Cardiac fibroblast (primary cell): ENCODE data around the gene SMYD2.

ENCODE experiments used
- DNase-seq, 2 donors: peaks; one replicate each; pipeline versions ENCODE4 v3.0.0 to v3.0.0-alpha.2; 2010; ENCODE audit warnings: low read depth in 2 of 2
- H3K4me3 ChIP-seq, 2 donors: replicated peaks in 1 of 2; 1 replicate in 1 of 2; 2 replicates in 1 of 2; pipeline ENCODE4 v1.5.1; 2011; ENCODE audit warnings: low read depth in 2 of 2, low read length in 2 of 2, mild to moderate bottlenecking in 2 of 2, moderate library complexity in 1 of 2
- TF ChIP-seq, protein P1 (sequence below): IDR thresholded peaks from one replicate; pipeline ENCODE4 v1.5.1; 2011; ENCODE audit warnings: low read depth, mild to moderate bottlenecking, low read length, inconsistent platforms

SMYD2 gene

GRCh38 chr1:214349008-214349407 lies 68.0 kb downstream of the SMYD2 start:
- DNase-seq = no peak
- TF ChIP-seq, protein P1, sequence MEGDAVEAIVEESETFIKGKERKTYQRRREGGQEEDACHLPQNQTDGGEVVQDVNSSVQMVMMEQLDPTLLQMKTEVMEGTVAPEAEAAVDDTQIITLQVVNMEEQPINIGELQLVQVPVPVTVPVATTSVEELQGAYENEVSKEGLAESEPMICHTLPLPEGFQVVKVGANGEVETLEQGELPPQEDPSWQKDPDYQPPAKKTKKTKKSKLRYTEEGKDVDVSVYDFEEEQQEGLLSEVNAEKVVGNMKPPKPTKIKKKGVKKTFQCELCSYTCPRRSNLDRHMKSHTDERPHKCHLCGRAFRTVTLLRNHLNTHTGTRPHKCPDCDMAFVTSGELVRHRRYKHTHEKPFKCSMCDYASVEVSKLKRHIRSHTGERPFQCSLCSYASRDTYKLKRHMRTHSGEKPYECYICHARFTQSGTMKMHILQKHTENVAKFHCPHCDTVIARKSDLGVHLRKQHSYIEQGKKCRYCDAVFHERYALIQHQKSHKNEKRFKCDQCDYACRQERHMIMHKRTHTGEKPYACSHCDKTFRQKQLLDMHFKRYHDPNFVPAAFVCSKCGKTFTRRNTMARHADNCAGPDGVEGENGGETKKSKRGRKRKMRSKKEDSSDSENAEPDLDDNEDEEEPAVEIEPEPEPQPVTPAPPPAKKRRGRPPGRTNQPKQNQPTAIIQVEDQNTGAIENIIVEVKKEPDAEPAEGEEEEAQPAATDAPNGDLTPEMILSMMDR = no peak
- no peak overlapping the region for H3K4me3 ChIP-seq

DNA sequence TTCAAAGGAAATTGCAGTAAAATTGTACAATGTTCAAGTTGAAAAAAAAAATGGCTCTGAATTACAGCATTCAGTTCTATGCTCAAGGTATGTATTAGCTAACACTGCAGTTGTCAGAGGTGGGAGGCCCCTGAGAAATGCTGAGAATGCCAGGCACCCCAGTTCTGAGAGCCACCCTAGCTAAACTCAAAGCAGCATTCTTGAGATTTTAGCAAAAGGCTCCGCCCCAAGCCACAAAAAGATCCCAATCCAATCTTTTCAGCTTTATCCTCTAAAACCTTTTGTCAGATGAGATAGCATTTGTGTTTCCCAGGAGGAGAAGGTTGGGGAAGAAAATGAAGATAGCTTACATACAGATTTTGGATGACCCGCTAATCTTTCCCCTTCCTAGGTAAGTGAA lies 68.8 kb downstream of the SMYD2 start:
- no peak for DNase-seq
- TF ChIP-seq, protein P1 = no peak
- H3K4me3 ChIP-seq = no peak overlapping the region

- no peak overlapping the region for H3K4me3 ChIP-seq
- no peak for DNase-seq
- TF ChIP-seq, protein P1 = no peak
Measured at GRCh38 chr1:214351551-214352277, 70.8 kb downstream of the SMYD2 start.

DNA sequence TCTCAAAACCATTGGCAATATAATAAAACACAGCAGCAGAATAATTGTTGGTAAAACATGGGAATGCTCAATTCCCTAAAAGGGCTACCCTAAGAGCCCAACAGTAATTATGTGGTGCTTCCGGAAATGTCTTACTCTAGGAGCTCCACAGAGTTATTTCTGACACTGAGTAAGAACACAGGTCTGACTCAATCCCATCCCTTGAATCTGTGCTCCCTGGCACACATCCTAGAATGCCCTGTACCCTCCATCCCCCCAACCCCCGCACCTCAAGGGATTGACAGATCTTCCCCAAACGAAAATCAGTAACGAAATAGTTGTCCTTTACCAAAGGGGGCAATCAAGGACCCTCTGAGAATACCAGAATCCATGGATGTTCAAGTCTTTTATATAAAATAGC lies 71.9 kb downstream of the SMYD2 start:
- TF ChIP-seq, protein P1 = no peak

GRCh38 chr1:214354440-214355148 lies 73.6 kb downstream of the SMYD2 start:
- TF ChIP-seq, protein P1 = no peak
- H3K4me3 ChIP-seq = no peak overlapping the region
- no peak for DNase-seq

More for the DNA sequence above, 71.9 kb downstream of the SMYD2 start:
- DNase-seq = peak in 1 of 2 donors; percentile 36
- no peak overlapping the region for H3K4me3 ChIP-seq

DNA sequence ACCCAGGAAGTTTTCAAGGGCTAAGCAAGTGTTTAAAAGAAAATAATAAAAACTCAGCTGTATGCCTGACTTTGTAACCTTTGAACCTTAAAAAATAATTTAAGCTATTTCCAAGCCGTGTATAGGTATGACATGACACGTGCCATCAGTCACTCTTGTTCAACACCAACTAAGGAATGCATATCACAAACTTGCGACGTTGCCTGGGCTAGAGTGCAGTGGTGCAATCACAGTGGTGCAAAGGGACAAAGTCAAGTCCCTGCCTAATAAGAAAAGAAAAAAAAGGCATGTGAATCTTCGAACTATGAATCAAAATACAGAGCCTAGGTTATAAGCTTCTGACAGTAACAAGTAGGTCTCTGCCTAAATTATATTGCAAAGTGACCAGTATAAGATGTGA lies 79.2 kb downstream of the SMYD2 start:
- H3K4me3 ChIP-seq = no peak overlapping the region
- DNase-seq = no peak
- TF ChIP-seq, protein P1 = no peak
